Endothelial cell of umbilical vein (primary cell): ENCODE results near the gene P2RY6. TPM values are rescaled to one million over a fixed set of nuclear protein-coding genes. Genes with fewer than 3 reads are reported as not detected.

Experiments
- BruUV-seq: library from RNA; stranded (reverse); fragments of 400-500 nt; replicated peaks from 2 replicates; lab custom pipeline; 2021; lab: Mats Ljungman, UMichigan
- CTCF ChIA-PET: fragments of 300-600, 350-600 bp; sonication (Branson Sonifier 250); formaldehyde crosslinking; loops from one replicate; lab custom pipeline; 2021; ENCODE audit warnings: antibody characterized with exemption, inconsistent platforms; lab: Charles Lee
- POLR2A ChIA-PET: fragments of 300-600, 350-600 bp; sonication (Branson Sonifier 250); formaldehyde crosslinking; loops from one replicate; lab custom pipeline; 2021; ENCODE audit warnings: antibody characterized with exemption, inconsistent platforms; lab: Charles Lee
- DNase-seq: peaks from one replicate; pipeline ENCODE4 v3.0.0-alpha.2; 2011; ENCODE audit warnings: low read depth, low spot score
- FAIRE-seq: peaks from 2 replicates; lab custom pipeline; 2011; peaks lifted over from hg19 to GRCh38; lab: Jason Lieb, UNC
- H2AFZ ChIP-seq: 2 replicates; pipeline ENCODE4 v1.6.0; 2012; ENCODE audit warnings: low read depth, low read length, control low read depth, inconsistent platforms
- H3K27ac ChIP-seq: 2 replicates; pipeline ENCODE4 v1.5.1; 2011; ENCODE audit warnings: low read depth, mild to moderate bottlenecking, control low read depth, low read length, moderate library complexity; ENCODE audit not compliant: insufficient read depth
- H3K27me3 ChIP-seq, 2 experiments: 2 replicates each; pipeline versions ENCODE4 v1.6.0 to v1.6.1; 2011; ENCODE audit warnings: low read length in 2 of 2, mixed read lengths in 1 of 2; ENCODE audit not compliant: control insufficient read depth in 2 of 2, insufficient read depth in 2 of 2
- H3K36me3 ChIP-seq, 2 experiments: 2 replicates in 1 of 2; 3 replicates in 1 of 2; pipeline ENCODE4 v1.5.1; 2011; ENCODE audit warnings: low read length in 2 of 2, mild to moderate bottlenecking in 1 of 2, moderate library complexity in 1 of 2; ENCODE audit not compliant: control insufficient read depth in 2 of 2, insufficient read depth in 2 of 2; ENCODE audit errors: extremely low read depth in 1 of 2
- H3K4me1 ChIP-seq: 3 replicates; pipeline ENCODE4 v1.5.1; 2011; ENCODE audit warnings: mild to moderate bottlenecking, low read length; ENCODE audit not compliant: control insufficient read depth, insufficient read depth; ENCODE audit errors: extremely low read depth
- H3K4me2 ChIP-seq: 2 replicates; pipeline ENCODE4 v1.6.1; 2011; ENCODE audit warnings: low read length, control low read depth, mixed read lengths; ENCODE audit not compliant: insufficient read depth
- H3K4me3 ChIP-seq, 3 experiments: fragments of 200-600 bp in 1 of 3; sonication (generic), shearing (Covaris generic) in 1 of 3; replicated peaks in 1 of 3; 2 replicates each; pipeline ENCODE4 v1.5.1; 2011 to 2016; ENCODE audit warnings: control low read depth in 3 of 3, low read length in 3 of 3, mild to moderate bottlenecking in 2 of 3, inconsistent platforms in 1 of 3, low read depth in 1 of 3, moderate library complexity in 1 of 3; ENCODE audit not compliant: insufficient read depth in 1 of 3
- H3K79me2 ChIP-seq: 2 replicates; pipeline ENCODE4 v1.6.0; 2012; ENCODE audit warnings: low read length, inconsistent platforms; ENCODE audit not compliant: control insufficient read depth, insufficient read depth
- H3K9ac ChIP-seq: replicated peaks from 2 replicates; pipeline ENCODE3; 2011; ENCODE audit warnings: low read length, control low read depth; ENCODE audit not compliant: insufficient read depth; ENCODE audit errors: extremely low read depth
- H3K9me1 ChIP-seq: replicated peaks from 3 replicates; pipeline ENCODE4 v1.6.0; 2011; ENCODE audit warnings: mild to moderate bottlenecking, low read length; ENCODE audit not compliant: control insufficient read depth, insufficient read depth; ENCODE audit errors: extremely low read depth
- H3K9me3 ChIP-seq: replicated peaks from 2 replicates; pipeline ENCODE4 v1.5.1; 2012; ENCODE audit warnings: low read length, inconsistent platforms; ENCODE audit not compliant: control insufficient read depth, insufficient read depth
- H4K20me1 ChIP-seq: replicated peaks from 2 replicates; pipeline ENCODE3; 2011; ENCODE audit warnings: mild to moderate bottlenecking, low read length; ENCODE audit not compliant: control insufficient read depth, insufficient read depth; ENCODE audit errors: extremely low read depth
- EZH2 ChIP-seq: IDR thresholded peaks from 2 replicates; pipeline ENCODE4 v1.6.1; 2012; ENCODE audit warnings: borderline replicate concordance, low read depth, mild to moderate bottlenecking, moderate library complexity, low read length, inconsistent platforms; ENCODE audit not compliant: severe bottlenecking
- FOS ChIP-seq: IDR thresholded peaks from 2 replicates; pipeline ENCODE4 v1.6.1; 2011; ENCODE audit warnings: mild to moderate bottlenecking, low read length, moderate library complexity, borderline replicate concordance; ENCODE audit not compliant: insufficient read depth
- GATA2 ChIP-seq: IDR thresholded peaks from 2 replicates; pipeline ENCODE4 v1.7.0; 2011; ENCODE audit warnings: low read depth, mild to moderate bottlenecking, moderate library complexity, mixed read lengths, low read length; ENCODE audit not compliant: insufficient read length, insufficient read depth
- JUN ChIP-seq: IDR thresholded peaks from 2 replicates; pipeline ENCODE4 v1.6.1; 2011; ENCODE audit warnings: borderline replicate concordance, low read depth; ENCODE audit not compliant: insufficient read length, insufficient read depth
- MYC ChIP-seq: IDR thresholded peaks from one replicate; pipeline ENCODE4 v1.6.1; 2011; ENCODE audit warnings: mild to moderate bottlenecking, low read depth, low read length
- POLR2A ChIP-seq: IDR thresholded peaks from 2 replicates; pipeline ENCODE4 v1.6.1; 2012; ENCODE audit warnings: low read depth, mild to moderate bottlenecking, control low read depth, low read length
- POLR2AphosphoS5 ChIP-seq: IDR thresholded peaks from 2 replicates; pipeline ENCODE4 v1.6.1; 2012; ENCODE audit warnings: low read depth, mild to moderate bottlenecking, control low read depth, low read length, moderate library complexity; ENCODE audit not compliant: insufficient read depth
- dilution Hi-C: fragments of 300-500 bp; cut with MboI; formaldehyde crosslinking; loops from one replicate; pipeline ENCODE4 v1.15.0; 2019; ENCODE audit warnings: low sequenced_read_pairs; ENCODE audit not compliant: extremely low pct_ligation_motif_present
- intact Hi-C: fragments of 100-400 bp; cut with micrococcal nuclease; formaldehyde crosslinking; loops from one replicate; pipeline ENCODE4 v1.10.0; 2022
- polyA plus RNA-seq, 4 experiments: library from polyadenylated mRNA; depleted of rRNA in 3 of 4; stranded (reverse) in 3 of 4; unstranded in 1 of 4; fragments of >200 nt; gene quantifications; 2 replicates each; pipeline versions ENCODE4 v1.2.1 to v1.2.3, GENCODE V29; 2011 to 2012; ENCODE audit warnings: missing spikeins in 1 of 4
- total RNA-seq: library from RNA; stranded (reverse); gene quantifications from 2 replicates; pipeline ENCODE4 v1.2.3, GENCODE V29; 2021
- TF ChIP-seq, protein P1 (sequence below), 2 donors: IDR thresholded peaks; 1 replicate in 1 of 2; 2 replicates in 1 of 2; pipeline ENCODE4 v1.5.1; 2011; ENCODE audit warnings: low read length in 2 of 2, mild to moderate bottlenecking in 2 of 2, moderate library complexity in 2 of 2, control low read depth in 1 of 2, inconsistent platforms in 1 of 2, low read depth in 1 of 2; ENCODE audit not compliant: insufficient read depth in 1 of 2; ENCODE audit errors: extremely low read depth in 1 of 2
- TF ChIP-seq, protein P2 (sequence below): IDR thresholded peaks from 2 replicates; pipeline ENCODE4 v1.6.1; 2011; ENCODE audit not compliant: insufficient read depth, insufficient read length

The P2RY6 gene
- total and polyA plus RNA-seq, 2 donors (not counting 3 experiments of a cell fraction or from before 2014, with no cell fraction given): 0.47 TPM; not detected in 1

DNA sequence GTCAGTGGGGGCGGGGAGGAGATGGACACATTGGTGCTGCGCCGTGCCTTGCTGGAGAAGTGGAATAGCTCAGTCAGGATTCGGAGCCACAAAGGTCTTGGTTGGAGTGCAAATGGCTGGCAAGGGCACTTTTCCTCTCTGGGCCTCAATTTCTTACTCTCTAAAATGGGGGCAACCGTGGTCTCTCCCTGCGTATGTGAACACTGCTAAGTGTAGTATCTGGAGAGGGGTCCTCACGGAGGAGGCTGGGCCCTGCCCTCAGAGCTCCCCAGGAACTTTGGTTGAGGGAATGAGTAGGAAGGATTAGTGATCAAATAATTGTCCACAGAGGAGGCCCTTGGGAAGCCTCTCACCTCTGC lies 521 bp downstream of the P2RY6 start:
- H3K4me2 ChIP-seq: no peak overlapping the region
- ChIA-PET CTCF (interaction anchor here (1.0 kb wide), 1 partner anchor 16 kb away, joined by 3 read pairs; no protein-coding TSS in a partner anchor), POLR2A (no interaction called here)
- no peaks in the 10 kb centered on the region for H3K36me3 ChIP-seq
- intact Hi-C loops (no loop called here), dilution Hi-C loops (no loop called here)
- no TSS peak for BruUV-seq
- H3K27me3 ChIP-seq: peaks cover 0 to 2% of the 10 kb centered on the region in 2 experiments
- no peak overlapping the region for H3K9ac ChIP-seq
- FAIRE-seq: no peak
- no peak overlapping the region for H3K4me3 ChIP-seq
- H3K9me3 ChIP-seq: no peaks in the 10 kb centered on the region
- TF ChIP-seq GATA2: no peak
- no peak for TF ChIP-seq EZH2
- TF ChIP-seq POLR2AphosphoS5: no peak
- TF ChIP-seq MYC: no peak
- TF ChIP-seq POLR2A: no peak
- no peak for TF ChIP-seq JUN
- no peak for TF ChIP-seq FOS
- TF ChIP-seq, protein P1, sequence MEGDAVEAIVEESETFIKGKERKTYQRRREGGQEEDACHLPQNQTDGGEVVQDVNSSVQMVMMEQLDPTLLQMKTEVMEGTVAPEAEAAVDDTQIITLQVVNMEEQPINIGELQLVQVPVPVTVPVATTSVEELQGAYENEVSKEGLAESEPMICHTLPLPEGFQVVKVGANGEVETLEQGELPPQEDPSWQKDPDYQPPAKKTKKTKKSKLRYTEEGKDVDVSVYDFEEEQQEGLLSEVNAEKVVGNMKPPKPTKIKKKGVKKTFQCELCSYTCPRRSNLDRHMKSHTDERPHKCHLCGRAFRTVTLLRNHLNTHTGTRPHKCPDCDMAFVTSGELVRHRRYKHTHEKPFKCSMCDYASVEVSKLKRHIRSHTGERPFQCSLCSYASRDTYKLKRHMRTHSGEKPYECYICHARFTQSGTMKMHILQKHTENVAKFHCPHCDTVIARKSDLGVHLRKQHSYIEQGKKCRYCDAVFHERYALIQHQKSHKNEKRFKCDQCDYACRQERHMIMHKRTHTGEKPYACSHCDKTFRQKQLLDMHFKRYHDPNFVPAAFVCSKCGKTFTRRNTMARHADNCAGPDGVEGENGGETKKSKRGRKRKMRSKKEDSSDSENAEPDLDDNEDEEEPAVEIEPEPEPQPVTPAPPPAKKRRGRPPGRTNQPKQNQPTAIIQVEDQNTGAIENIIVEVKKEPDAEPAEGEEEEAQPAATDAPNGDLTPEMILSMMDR (IDR thresholded peaks at IDR 0.05; ENCODE audit: extremely low read depth in 1 of 2, insufficient read depth in 1 of 2, low read depth in 1 of 2, low read length in 2 of 2): no peak
- TF ChIP-seq, protein P2, sequence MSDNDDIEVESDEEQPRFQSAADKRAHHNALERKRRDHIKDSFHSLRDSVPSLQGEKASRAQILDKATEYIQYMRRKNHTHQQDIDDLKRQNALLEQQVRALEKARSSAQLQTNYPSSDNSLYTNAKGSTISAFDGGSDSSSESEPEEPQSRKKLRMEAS: no peak
- no peak overlapping the region for H2AFZ ChIP-seq
- no peaks in the 10 kb centered on the region for H3K9me1 ChIP-seq
- H3K27ac ChIP-seq: no peak overlapping the region
- H4K20me1 ChIP-seq: no peaks in the 10 kb centered on the region
- no peaks in the 10 kb centered on the region for H3K79me2 ChIP-seq
- no peaks in the 10 kb centered on the region for H3K4me1 ChIP-seq
- DNase-seq: no peak
